HepG2 (cell line): Measurements from ENCODE around the gene NOP56. TPM values are rescaled to one million over a fixed set of nuclear protein-coding genes. Genes with fewer than 3 reads are reported as not detected.

Experiments
- CC2D1A ChIP-seq: sonication (generic); formaldehyde crosslinking; IDR thresholded peaks from 2 replicates; pipeline ENCODE4 v1.8.1; 2023; ENCODE audit warnings: mild to moderate bottlenecking, missing genetic modification reagents
- MBD4 ChIP-seq: IDR thresholded peaks from 2 replicates; pipeline ENCODE4 v1.6.1; 2012; ENCODE audit warnings: low read length, inconsistent platforms, borderline replicate concordance
- PHF5A ChIP-seq: IDR thresholded peaks from one replicate; pipeline ENCODE4 v1.6.1; 2018; ENCODE audit warnings: low read depth, missing genetic modification reagents; ENCODE audit not compliant: unreplicated experiment
- SP1 ChIP-seq, 2 experiments: fragments of 450-650 bp in 1 of 2; sonication (generic) in 1 of 2; formaldehyde crosslinking in 1 of 2; IDR thresholded peaks; 2 replicates each; pipeline versions ENCODE4 v1.4.0 to v1.6.1; 2016 to 2020; ENCODE audit warnings: missing genetic modification reagents in 1 of 2
- TMF1 ChIP-seq: sonication (generic); formaldehyde crosslinking; IDR thresholded peaks from 2 replicates; pipeline ENCODE4 v1.8.1; 2022; ENCODE audit warnings: low read depth, missing genetic modification reagents
- ZC3H13 ChIP-seq: sonication (generic); formaldehyde crosslinking; IDR thresholded peaks from 2 replicates; pipeline ENCODE4 v1.8.1; 2023; ENCODE audit warnings: mild to moderate bottlenecking, missing genetic modification reagents, moderate library complexity
- ZNF780A ChIP-seq: sonication (generic); formaldehyde crosslinking; IDR thresholded peaks from 2 replicates; pipeline ENCODE4 v1.8.0; 2022; ENCODE audit warnings: mild to moderate bottlenecking, missing genetic modification reagents, moderate library complexity
- polyA plus RNA-seq, 8 experiments: library from polyadenylated mRNA; depleted of rRNA in 3 of 8; stranded (reverse) in 7 of 8; unstranded in 1 of 8; fragments of >200 nt; fragmentation: Illumina TruSeq in 4 of 8; extraction: Trizol in 4 of 8; gene quantifications; 2 replicates each; pipeline versions ENCODE4 v1.2.1 to v1.2.3, GENCODE V29; 2011 to 2016; ENCODE audit warnings: low read depth in 4 of 8, missing spikeins in 1 of 8, mixed read lengths in 1 of 8; ENCODE audit not compliant: insufficient read depth in 1 of 8
- total RNA-seq, 5 experiments: library from RNA; depleted of rRNA; stranded (reverse); fragments of >200 nt; fragmentation: Illumina TruSeq; extraction: Trizol; gene quantifications; 2 replicates each; pipeline ENCODE4 v1.2.3, GENCODE V29; 2016; ENCODE audit warnings: low read depth in 1 of 5
- TF ChIP-seq, protein P1 (sequence below): sonication (generic); formaldehyde crosslinking; IDR thresholded peaks from 2 replicates; pipeline ENCODE4 v1.4.0; 2020; ENCODE audit warnings: missing genetic modification reagents
- TF ChIP-seq, protein P2 (sequence below): IDR thresholded peaks from 2 replicates; pipeline ENCODE4 v1.6.1; 2016; ENCODE audit warnings: missing biosample characterization, missing genetic modification reagents, low read depth

Gene NOP56
- total and polyA plus RNA-seq, 2 of the 13 experiments (the other 11 are each of a cell fraction or from before 2014, with no cell fraction given), result 369 to 1,116 TPM

DNA sequence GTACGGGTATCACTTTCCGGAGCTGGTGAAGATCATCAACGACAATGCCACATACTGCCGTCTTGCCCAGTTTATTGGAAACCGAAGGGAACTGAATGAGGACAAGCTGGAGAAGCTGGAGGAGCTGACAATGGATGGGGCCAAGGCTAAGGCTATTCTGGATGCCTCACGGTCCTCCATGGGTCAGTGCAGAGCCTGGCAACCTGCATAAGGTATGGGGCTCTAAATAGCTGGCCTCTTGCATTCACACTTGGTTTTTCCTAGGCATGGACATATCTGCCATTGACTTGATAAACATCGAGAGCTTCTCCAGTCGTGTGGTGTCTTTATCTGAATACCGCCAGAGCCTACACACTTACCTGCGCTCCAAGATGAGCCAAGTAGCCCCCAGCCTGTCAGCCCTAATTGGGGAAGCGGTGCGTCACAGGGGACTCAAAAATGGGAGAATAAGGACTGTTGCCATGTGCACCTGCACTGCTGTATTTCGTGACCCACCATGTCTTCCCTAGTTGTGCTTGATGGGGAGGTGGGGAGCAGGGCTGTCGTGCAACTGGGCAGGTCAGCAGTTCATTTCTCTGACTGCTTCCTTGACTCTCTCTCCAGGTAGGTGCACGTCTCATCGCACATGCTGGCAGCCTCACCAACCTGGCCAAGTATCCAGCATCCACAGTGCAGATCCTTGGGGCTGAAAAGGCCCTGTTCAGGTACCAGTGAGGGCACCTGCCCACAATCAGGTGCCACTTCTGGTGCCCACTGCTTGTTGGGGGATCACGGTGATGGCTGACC is 3.1 kb downstream of the NOP56 start (continued):
- peak; percentile 68; the same call in 1 of the 2 replicates for TF ChIP-seq TMF1
- no peak for TF ChIP-seq CC2D1A (CRISPR knock-in tag)
- TF ChIP-seq, protein P1, sequence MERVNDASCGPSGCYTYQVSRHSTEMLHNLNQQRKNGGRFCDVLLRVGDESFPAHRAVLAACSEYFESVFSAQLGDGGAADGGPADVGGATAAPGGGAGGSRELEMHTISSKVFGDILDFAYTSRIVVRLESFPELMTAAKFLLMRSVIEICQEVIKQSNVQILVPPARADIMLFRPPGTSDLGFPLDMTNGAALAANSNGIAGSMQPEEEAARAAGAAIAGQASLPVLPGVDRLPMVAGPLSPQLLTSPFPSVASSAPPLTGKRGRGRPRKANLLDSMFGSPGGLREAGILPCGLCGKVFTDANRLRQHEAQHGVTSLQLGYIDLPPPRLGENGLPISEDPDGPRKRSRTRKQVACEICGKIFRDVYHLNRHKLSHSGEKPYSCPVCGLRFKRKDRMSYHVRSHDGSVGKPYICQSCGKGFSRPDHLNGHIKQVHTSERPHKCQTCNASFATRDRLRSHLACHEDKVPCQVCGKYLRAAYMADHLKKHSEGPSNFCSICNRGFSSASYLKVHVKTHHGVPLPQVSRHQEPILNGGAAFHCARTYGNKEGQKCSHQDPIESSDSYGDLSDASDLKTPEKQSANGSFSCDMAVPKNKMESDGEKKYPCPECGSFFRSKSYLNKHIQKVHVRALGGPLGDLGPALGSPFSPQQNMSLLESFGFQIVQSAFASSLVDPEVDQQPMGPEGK, result no peak
- TF ChIP-seq PHF5A (CRISPR knock-in tag), result no peak
- TF ChIP-seq, protein P2, sequence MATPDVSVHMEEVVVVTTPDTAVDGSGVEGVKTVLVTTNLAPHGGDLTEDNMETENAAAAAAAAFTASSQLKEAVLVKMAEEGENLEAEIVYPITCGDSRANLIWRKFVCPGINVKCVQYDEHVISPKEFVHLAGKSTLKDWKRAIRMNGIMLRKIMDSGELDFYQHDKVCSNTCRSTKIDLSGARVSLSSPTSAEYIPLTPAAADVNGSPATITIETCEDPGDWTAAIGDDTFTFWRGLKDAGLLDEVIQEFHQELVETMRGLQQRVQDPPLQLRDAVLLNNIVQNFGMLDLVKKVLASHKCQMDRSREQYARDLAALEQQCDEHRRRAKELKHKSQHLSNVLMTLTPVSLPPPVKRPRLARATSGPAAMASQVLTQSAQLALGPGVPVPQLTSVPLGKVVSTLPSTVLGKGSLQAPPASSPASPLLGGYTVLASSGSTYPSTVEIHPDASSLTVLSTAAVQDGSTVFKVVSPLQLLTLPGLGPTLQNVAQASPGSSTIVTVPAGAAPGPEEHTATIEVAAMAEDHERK (CRISPR knock-in tag), result no peak
- no peak for TF ChIP-seq SP1 (IDR thresholded peaks at IDR 0.05)
- TF ChIP-seq SP1 (CRISPR knock-in tag; IDR thresholded peaks at IDR 0.05), result no peak
- no peak for TF ChIP-seq ZNF780A (CRISPR knock-in tag)
- TF ChIP-seq MBD4, result no peak; the same call in 1 of the 2 replicates
- 0 out of 2 replicates have a peak, but pooled peaks have one; percentile 35 for TF ChIP-seq ZC3H13
